ENCODE results near the gene TRIM24.

Gene TRIM24

GRCh38 chr7:138584696-138585095 lies 124.6 kb downstream of the TRIM24 start:
- H2AFZ ChIP-seq (ENCODE audit: low read length) = no peak overlapping the region
- no peak overlapping the region for H3K4me3 ChIP-seq (ENCODE audit: low read depth, low read length, poor library complexity, severe bottlenecking)
- H3F3A ChIP-seq (ENCODE audit: insufficient read depth, low read length) = no peaks in the 10 kb centered on the region
- TF ChIP-seq CTCF (IDR thresholded peaks at IDR 0.05; ENCODE audit: low read length) (no peak), EZH2 (IDR thresholded peaks at IDR 0.05; ENCODE audit: borderline replicate concordance, low read length) (no peak)
- no peaks in the 10 kb centered on the region for H3K9me3 ChIP-seq (ENCODE audit: low read length)
- no peak overlapping the region for H3K27ac ChIP-seq (ENCODE audit: low read depth, low read length, poor library complexity, severe bottlenecking)
- H3K4me2 ChIP-seq (ENCODE audit: low read length) = no peak overlapping the region
- H3K4me1 ChIP-seq (ENCODE audit: insufficient read depth, low read length, severe bottlenecking) = no peaks in the 10 kb centered on the region
- no peaks in the 10 kb centered on the region for H4K20me1 ChIP-seq (ENCODE audit: insufficient read depth, low read length)
- no peaks in the 10 kb centered on the region for H3K79me2 ChIP-seq (ENCODE audit: insufficient read depth, low read length)
- H3K9ac ChIP-seq (ENCODE audit: low read length) = no peak overlapping the region
- no peaks in the 10 kb centered on the region for H3K27me3 ChIP-seq (ENCODE audit: insufficient read depth, low read length)
- H3K9me2 ChIP-seq (ENCODE audit: low read depth, low read length) = no peaks in the 10 kb centered on the region
- H3K36me3 ChIP-seq (ENCODE audit: insufficient read depth, low read length) = peaks cover 71% of the 10 kb centered on the region

GRCh38 chr7:138585283-138585993 lies 125.4 kb downstream of the TRIM24 start:
- no peak overlapping the region for H3K27ac ChIP-seq (ENCODE audit: low read depth, low read length, poor library complexity, severe bottlenecking)
- no peak overlapping the region for H3K9ac ChIP-seq (ENCODE audit: low read length)

GRCh38 chr7:138587485-138587884 lies 127.4 kb downstream of the TRIM24 start:
- H4K20me1 ChIP-seq (ENCODE audit: insufficient read depth, low read length) = no peaks in the 10 kb centered on the region
- no peaks in the 10 kb centered on the region for H3F3A ChIP-seq (ENCODE audit: insufficient read depth, low read length)
- H3K36me3 ChIP-seq (ENCODE audit: insufficient read depth, low read length) = peaks cover 49% of the 10 kb centered on the region
- no peaks in the 10 kb centered on the region for H3K27me3 ChIP-seq (ENCODE audit: insufficient read depth, low read length)
- H2AFZ ChIP-seq (ENCODE audit: low read length) = no peak overlapping the region
- TF ChIP-seq EZH2 (IDR thresholded peaks at IDR 0.05; ENCODE audit: borderline replicate concordance, low read length) (no peak), CTCF (IDR thresholded peaks at IDR 0.05; ENCODE audit: low read length) (no peak)
- no peaks in the 10 kb centered on the region for H3K9me2 ChIP-seq (ENCODE audit: low read depth, low read length)
- H3K27ac ChIP-seq (ENCODE audit: low read depth, low read length, poor library complexity, severe bottlenecking) = no peak overlapping the region
- no peak overlapping the region for H3K4me3 ChIP-seq (ENCODE audit: low read depth, low read length, poor library complexity, severe bottlenecking)
- H3K79me2 ChIP-seq (ENCODE audit: insufficient read depth, low read length) = no peaks in the 10 kb centered on the region
- H3K9ac ChIP-seq (ENCODE audit: low read length) = no peak overlapping the region
- H3K9me3 ChIP-seq (ENCODE audit: low read length) = no peaks in the 10 kb centered on the region
- no peak overlapping the region for H3K4me2 ChIP-seq (ENCODE audit: low read length)
- no peaks in the 10 kb centered on the region for H3K4me1 ChIP-seq (ENCODE audit: insufficient read depth, low read length, severe bottlenecking)

More at GRCh38 chr7:138585283-138585993, 125.4 kb downstream of the TRIM24 start:
- no peaks in the 10 kb centered on the region for H3K9me3 ChIP-seq (ENCODE audit: low read length)
- H3K36me3 ChIP-seq (ENCODE audit: insufficient read depth, low read length) = peaks cover 64% of the 10 kb centered on the region
- no peak overlapping the region for H3K4me2 ChIP-seq (ENCODE audit: low read length)
- H3F3A ChIP-seq (ENCODE audit: insufficient read depth, low read length) = no peaks in the 10 kb centered on the region
- H3K27me3 ChIP-seq (ENCODE audit: insufficient read depth, low read length) = no peaks in the 10 kb centered on the region
- H3K4me3 ChIP-seq (ENCODE audit: low read depth, low read length, poor library complexity, severe bottlenecking) = no peak overlapping the region
- H3K79me2 ChIP-seq (ENCODE audit: insufficient read depth, low read length) = no peaks in the 10 kb centered on the region
- no peak for TF ChIP-seq EZH2 (IDR thresholded peaks at IDR 0.05; ENCODE audit: borderline replicate concordance, low read length)
- no peak for TF ChIP-seq CTCF (IDR thresholded peaks at IDR 0.05; ENCODE audit: low read length)
- H4K20me1 ChIP-seq (ENCODE audit: insufficient read depth, low read length) = no peaks in the 10 kb centered on the region
- H3K4me1 ChIP-seq (ENCODE audit: insufficient read depth, low read length, severe bottlenecking) = no peaks in the 10 kb centered on the region
- no peak overlapping the region for H2AFZ ChIP-seq (ENCODE audit: low read length)
- H3K9me2 ChIP-seq (ENCODE audit: low read depth, low read length) = no peaks in the 10 kb centered on the region
